Activated CD4-positive, alpha-beta T cell treated with anti-CD3 and anti-CD28 coated beads for 4 hours (primary cell): ENCODE results near the gene QRICH2.
A peak's percentile ranks its signal among the peaks of the same experiment; 100 is the strongest.
"Not testable (repeated sequence)": the region's sequence is repeated elsewhere in the genome, so short reads cannot be mapped to it uniquely, and the experiment has no call there.

Source experiments
- DNase-seq, 2 donors: peaks; one replicate each; pipeline ENCODE4 v3.0.0-alpha.2; 2020

QRICH2 gene

DNA sequence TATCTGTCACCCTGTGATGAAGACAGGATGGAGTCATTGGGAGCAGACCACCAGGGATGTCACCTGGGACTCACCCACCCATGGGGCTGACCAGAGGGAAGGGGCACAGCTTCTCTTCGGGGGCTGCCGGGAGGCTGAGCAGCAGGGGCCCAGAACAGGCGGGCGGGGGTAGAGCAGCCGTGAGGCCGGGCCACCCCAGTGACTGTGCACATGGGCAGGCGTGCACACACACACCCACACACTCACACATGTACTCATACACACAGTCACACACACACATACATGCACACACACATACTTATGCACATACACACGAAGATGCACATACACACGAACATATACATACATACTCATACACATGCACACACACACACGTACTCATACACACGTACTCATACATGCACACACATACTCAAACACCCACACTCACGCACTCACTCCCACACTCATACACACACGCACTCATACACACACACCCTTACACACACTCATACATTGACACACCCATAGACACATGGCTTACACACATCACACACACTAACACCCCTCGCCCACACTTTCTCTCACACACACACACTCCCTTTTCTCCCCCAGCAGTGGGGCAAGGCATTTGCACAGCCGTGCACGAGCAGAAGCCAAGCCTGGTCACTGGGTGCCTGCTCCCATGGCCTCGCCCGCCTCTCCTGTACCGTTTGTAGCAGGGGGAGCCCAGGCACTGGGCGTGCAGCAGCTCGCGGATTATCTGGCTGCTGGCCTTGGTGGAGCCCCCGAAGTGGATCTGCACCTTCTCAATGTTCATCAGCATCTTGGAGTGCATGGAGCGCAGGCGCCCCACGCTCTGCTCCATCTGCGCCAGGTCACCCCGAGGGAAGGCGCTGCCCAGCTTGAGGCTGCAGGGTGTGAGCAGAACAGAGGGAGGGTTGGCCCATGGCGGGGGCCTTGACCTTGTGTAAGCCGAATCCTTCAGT is 30.5 kb downstream of the QRICH2 start:
- no peak for DNase-seq

DNA sequence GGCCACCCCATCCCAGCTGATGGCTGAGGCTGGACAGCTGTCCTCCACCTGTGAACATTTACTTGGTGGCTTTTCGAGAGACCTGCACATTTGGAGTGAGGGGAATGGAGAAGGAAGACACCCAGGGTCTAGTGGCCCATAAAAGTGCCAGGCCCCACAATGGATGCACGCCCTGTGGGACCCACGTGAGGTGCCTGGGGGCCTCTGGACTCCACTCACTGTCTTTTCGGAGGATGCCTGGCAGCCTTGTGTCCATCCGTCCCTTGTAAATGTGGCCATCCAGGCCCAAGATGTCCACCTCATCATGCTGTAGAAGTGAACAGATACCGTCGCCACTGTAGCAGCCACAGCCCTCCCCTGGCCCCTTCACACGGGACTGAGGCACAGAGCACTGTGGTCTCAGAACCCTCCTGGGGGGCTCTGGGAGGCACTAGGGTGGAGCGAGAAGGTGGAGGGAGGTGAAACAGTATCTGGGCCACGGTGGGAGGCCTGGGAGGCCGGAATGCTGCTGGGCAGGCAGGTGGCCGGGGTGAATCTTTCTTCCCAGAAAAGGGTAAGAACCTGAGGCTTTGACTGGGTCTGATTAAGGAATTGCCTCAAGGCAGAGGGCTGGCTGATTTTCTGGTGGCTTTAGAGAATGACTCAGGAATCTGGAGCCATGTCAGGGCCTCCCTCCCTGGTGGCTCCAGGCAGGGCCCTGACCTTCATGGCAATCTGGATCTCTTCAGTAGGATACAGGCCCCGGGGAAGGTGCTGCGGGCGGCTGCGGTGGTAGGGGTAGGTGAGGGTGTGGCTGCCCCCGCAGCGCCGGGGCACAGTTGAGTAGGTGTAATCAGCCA is 31.4 kb downstream of the QRICH2 start:
- no peak for DNase-seq

DNA sequence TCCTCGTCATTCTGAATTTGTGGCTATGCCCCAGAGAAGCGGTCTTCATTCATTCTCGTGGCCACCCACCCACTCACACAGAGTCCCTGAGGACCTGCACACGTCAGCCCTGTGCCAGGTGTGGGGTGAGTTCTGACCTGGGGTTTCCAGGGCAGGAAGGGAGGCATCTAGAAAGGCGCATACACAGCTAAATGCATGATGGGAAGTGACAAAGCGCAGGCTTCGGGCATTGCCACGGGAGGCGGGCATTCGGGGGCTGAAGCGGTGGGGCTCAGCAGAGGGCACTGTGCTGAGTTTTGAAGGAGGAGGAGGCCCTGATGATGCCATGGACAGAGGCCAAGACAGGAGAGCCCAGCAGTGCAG is 32.0 kb downstream of the QRICH2 start:
- no peak for DNase-seq

GRCh38 chr17:76275382-76276068 is 32.6 kb downstream of the QRICH2 start:
- DNase-seq: no peak

GRCh38 chr17:76274112-76274956 is 33.7 kb downstream of the QRICH2 start:
- DNase-seq: no peak

- no peak for DNase-seq
Measured at GRCh38 chr17:76273445-76274111, 34.5 kb downstream of the QRICH2 start.

- DNase-seq: peak; percentile 49 to 61
Measured at GRCh38 chr17:76272541-76273444, 35.3 kb downstream of the QRICH2 start.

DNA sequence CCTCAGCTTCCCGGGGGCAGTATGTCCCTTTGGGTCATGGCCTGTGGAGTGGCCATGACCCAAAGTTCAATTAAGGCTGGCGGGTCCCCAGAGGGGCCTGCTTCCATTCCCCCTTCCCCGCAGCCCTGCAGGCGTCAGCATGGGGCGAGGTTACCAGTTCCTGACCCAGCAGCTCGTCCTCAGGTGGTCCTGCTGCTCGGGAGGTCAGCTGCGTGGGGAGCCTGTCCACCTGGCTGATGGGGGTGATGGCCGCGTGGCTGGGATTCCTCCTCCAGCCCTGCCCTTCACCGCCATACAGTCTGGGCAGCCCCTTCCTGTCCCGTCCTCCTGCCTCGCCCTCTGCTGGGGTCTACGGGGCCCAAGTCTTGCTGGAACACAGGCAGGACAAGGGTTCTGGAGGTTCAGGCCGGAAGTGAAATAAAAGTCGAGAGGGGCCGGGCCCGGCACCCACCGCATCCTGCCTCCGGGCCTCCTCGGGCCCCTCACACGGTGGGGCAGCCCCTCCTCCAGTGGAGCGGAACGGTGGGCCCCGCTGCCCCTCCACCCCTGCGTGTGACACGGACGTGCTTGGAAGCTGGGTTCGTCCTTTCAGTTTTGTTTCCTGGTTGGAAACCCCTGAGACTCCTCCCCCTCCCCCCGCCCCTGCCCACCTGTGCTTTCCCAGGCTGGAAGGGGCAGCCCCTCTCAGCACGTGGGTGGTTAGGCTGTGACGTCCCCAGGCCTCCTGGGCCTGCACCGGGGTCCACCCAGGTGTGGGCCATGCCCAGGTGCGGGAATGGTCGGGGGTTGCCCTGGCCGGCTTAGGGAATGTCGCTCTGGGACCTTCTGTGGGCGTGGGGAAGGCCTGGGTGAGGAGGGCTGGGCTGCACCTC is 36.2 kb downstream of the QRICH2 start:
- DNase-seq: peak; percentile 76 to 83

GRCh38 chr17:76270770-76271668 is 37.1 kb downstream of the QRICH2 start:
- no peak for DNase-seq

DNA sequence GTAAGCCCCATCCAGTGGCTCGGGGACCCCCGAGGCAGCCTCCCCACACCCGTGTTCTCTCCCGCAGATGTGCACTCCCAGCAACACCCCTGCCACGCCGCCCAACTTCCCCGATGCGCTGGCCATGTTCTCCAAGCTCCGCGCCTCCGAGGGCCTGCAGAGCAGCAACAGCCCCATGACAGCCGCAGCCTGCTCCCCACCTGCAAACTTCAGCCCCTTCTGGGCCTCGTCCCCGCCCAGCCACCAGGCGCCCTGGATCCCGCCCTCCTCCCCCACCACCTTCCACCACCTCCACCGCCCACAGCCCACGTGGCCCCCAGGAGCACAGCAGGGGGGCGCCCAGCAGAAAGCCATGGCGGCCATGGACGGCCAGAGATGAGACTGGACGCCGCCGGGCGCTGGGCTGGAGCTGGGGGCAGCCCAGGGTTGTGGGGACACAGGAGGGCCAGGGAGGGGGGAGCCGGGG is 37.9 kb downstream of the QRICH2 start:
- DNase-seq: no peak

- DNase-seq: no peak
Measured at GRCh38 chr17:76268991-76269981, 38.8 kb downstream of the QRICH2 start.

DNA sequence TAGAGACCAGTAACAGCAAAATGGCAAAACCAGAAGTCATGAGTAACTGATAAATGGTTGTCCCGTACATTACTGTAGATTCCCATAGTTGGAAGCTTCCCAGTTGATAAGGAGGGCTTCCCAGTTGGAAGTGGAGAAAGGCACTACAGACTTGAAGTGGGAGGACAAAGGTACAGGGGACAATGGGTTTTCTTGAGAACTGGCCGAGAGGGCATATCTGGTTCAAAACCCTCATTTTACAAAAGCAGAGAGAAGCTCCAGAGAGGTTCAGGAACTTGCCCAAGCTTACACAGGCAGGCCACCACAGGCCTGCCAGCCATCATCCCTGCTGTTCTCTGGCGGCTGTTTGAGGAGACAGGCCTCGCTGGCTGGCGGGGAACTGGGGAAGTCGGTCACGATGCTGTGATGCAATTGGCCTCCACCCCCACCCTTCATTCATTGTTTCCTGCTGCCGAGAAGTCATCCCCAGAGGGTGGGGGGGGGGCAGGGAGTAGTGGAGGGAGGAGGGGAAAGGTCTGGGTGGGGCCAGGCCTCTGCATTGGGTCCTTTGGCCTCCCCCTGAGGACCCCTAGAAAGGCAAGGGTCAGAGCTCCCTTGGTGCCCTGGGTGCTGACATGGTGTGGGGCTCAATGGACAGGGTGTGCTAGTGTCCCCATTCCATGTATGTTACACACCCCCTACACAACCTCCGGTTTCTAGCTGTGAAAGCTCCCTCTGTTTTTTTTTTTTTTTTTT is 39.9 kb downstream of the QRICH2 start:
- DNase-seq: peak; percentile 78 to 82

DNA sequence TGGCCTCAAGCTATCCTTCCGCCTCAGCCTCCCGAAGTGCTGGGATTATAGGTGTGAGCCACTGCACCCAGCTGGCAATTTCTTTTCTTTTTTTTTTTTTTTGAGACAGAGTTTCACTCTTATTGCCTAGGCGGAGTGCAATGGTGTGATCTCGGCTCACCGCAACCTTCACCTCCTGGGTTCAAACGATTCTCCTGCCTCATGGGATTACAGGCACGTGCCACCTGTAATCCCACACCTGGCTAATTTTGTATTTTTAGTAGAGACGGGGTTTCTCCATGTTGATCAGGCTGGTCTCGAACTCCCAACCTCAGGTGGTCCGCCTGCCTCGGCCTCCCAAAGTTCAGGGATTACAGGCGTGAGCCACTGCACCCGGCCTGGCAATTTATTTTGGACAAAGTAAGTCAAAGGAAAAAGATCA is 40.5 kb downstream of the QRICH2 start:
- DNase-seq: not testable (repeated sequence)

GRCh38 chr17:76267051-76267576 is 41.0 kb downstream of the QRICH2 start:
- no peak for DNase-seq

GRCh38 chr17:76266244-76266938 is 41.7 kb downstream of the QRICH2 start:
- no peak for DNase-seq
